Activated CD4-positive, alpha-beta T cell treated with anti-CD3 and anti-CD28 coated beads, Interleukin-10, Interleukin-2, amounts not matched to agents 100 ng/mL and 50 ng/mL, durations not matched to agents 16 hours and 8 hours (primary cell): ENCODE results near the gene FNBP1.
A peak's percentile ranks its signal among the peaks of the same experiment; 100 is the strongest.

Experiments used
- DNase-seq: peaks from one replicate; pipeline ENCODE4 v3.0.0-alpha.2; 2020

The FNBP1 gene

DNA sequence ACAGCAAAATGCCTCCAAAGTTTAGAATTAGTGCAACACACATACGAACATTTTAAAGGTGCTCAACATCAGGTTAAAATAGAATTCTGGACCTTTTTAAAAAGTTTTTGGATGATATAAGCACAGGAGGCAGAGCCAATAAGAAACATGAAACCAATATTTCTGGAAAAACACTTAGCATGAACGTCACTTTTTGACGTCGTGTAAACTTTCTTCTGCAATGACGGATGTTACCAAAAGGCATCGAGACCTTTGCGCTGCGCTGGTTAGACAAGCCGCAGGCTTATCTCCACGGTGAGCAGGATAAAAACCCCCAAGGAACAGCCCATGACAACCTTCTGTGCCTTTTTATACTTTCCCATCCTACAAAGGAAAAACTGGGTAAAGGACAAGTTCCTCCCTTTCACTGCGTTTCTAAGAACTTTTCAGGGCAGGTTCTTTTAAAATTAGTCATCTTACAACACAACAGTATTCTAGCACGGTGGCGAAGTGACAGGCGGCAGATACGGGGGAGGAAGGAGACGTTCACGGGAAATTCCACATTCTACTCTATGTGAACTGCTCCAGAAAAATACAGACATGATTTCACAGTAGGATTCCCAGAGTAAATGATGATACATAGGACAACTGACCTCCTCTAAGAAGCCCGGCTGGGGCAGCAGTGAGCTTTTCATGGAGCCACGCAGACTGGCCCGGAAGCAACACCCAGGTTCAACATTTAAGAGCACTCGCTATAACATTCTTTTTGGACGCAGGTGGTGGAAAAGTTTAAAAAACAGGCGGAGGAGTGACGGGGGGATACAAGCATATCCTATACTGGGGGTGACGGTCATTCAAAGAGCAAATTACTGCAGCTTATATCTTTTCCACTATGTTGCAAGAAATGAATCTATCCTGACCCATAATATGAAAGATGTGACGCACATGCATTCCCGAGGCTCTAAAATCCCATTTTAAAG, 155.4 kb downstream of the FNBP1 start:
- peak; percentile 84 for DNase-seq

DNA sequence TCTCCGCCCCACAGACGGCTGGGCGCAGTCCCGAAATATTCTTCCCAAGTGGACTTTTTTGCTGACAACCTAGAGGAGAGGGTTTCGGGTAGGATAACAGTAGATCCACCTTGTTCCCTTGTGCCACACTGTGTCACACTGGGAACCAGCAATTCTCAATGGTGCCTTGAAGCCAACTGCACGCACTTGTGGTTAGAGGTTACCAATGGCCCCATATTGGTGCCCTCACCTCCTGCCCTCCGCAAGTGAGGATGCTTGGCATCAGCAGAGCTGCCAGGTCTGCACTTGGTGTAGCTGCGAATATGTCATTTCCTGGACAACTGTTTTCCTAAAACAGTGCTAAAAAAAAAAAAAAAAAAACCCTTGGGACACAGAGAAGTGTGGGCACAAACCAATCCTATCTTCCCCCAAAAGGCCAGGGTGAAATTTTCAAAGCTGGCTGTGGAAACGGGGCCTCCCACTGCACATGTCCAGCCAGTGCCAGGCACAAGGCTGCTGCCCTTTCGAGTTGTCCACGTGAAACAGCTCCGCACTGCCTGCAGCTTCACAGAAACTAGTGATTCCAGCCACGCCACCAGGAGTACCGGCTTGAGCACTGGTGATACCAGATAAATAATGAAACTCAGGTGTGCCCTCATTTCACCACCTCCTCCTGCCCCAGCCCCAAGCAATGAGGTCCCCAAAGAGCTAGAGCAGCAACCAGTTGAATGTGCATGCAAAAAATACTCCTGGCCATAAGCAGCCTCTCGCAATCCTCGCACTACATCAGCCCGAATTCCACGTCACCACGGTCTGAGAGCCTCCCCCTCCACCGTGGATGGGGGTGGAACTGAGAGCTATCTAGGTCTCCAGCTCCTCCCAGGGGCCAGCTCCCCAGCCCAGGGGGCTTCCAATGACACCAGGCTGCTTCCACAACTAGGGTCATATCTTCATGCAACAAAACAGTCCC, 156.5 kb downstream of the FNBP1 start:
- DNase-seq = peak; percentile 82

DNA sequence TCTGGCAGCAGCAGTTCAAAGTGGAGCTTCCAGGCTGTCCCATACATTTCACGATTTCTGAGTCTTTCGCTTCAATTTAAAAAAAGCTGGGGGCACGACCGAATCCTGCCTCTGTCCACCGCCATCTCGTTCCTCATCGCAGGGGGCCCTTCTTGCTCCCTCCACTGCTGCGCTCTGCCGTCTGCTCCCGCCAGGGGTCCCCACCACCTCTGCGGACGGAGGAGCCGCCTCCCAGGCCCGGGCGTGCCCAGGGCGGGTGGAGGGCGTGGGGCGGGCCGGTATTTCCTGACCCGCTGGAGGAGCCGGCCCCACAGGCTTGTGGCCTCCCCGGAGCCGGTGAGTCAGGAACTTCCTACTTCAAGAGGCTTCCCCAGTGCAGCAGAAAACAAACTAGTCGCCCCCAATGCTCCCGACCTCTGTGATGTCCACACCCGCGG, 157.3 kb downstream of the FNBP1 start:
- DNase-seq = peak; percentile 97

DNA sequence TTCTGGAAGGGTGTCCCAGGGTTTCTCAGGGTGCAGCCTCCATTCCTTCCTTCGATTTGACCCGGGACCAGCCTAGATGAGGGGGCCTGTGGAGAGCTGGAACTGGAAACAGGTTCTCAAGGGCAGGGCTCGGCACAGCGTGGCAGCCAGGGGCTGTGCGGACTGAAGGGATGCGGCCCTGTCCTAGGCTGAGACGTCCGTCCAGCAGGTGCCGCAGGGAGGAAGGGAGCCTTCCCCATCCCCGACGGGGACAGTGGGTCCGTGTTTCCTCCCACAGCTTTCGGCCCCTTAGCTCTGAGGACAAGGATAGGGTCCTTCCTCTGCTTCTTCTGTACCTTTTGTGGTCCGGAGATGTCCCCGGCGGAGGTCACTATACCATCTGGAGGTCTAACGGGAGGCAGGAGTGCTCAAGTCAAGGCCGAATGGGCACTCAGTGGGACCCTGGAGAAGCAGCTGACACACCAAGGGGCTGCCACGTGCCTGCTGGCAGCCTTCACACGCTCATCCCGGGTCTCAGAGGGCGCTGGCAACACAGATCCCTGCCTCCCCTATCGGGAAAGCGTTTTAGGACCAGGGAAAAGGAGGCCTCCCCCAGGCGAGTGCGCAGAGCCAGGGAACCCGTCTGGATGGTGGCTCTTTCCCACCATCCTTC, 157.8 kb downstream of the FNBP1 start:
- DNase-seq = peak; percentile 59

DNA sequence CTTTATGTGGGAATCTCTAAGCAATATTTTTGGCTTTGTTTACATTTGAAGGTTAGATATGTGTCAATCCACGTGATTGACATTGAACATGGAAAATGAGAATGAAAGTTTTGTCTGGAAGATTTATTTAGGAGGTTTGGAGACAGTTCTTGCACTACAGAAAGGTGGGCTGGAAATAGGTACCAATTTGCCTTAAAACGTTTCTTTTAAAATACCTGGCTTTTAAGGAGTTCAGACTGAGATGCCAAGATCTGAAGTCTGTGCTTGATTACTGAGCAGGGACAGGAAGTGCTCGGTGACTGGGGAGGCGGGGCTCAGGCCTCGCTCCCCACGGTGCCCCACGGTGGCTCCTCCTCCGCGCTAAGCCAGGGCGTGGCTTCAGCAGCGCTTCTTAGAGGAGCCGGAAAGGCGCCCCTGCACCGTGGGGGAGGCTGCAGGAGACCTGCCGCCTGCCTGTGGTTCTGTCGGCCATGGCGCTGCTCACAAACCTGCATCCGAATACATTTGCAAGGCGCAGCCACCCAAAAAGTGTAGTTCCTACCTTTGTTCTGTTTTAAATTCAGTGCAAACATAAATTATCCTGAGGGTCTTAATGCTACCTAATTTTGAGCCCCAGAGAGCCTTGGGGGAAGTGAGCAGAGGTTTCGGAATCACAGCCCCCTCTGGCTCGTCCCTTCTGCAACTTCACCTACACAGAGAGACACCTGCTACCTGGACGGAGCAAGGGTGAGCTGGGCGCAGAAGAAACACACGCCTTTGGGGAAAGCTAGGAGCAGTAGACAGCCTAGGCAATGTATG, 158.6 kb downstream of the FNBP1 start:
- peak; percentile 97 for DNase-seq

DNA sequence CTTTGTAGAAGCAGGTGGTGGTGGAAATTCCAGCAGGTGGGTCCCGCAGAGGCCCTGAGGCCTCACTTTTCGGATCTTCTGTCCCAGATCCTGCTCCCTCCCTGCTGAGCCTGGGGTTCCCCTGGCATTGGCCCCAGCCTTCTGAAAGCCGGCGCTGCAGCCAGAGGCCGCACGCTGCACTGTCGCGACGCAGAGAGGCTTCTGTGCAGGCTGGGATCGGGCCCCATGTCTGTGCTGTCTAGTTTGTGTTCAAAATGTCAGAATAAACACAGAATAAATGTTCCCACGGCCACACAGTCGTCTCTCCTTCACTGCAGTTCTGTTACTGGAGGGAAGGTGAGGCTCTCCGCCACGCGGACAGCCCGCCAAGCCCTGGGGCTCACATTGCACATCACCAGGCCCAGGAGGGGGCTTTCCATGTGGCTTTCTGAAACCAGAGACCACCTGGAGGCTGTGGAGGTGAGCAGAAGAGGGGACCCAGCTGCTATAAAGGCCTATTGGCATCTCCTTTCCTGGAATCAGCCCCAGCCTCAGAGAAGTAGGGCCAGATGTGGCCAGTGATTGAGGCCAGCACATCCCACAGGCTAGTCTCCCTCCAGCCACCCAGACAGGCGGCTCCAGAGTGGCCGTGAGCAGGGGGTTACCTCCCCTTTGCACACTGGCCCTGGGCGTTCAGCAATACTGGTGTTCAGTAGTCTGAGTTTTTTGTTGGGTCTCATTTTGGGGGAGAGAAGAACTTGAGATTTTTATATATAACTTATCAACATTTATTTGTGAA, 161.3 kb downstream of the FNBP1 start:
- no peak for DNase-seq

DNA sequence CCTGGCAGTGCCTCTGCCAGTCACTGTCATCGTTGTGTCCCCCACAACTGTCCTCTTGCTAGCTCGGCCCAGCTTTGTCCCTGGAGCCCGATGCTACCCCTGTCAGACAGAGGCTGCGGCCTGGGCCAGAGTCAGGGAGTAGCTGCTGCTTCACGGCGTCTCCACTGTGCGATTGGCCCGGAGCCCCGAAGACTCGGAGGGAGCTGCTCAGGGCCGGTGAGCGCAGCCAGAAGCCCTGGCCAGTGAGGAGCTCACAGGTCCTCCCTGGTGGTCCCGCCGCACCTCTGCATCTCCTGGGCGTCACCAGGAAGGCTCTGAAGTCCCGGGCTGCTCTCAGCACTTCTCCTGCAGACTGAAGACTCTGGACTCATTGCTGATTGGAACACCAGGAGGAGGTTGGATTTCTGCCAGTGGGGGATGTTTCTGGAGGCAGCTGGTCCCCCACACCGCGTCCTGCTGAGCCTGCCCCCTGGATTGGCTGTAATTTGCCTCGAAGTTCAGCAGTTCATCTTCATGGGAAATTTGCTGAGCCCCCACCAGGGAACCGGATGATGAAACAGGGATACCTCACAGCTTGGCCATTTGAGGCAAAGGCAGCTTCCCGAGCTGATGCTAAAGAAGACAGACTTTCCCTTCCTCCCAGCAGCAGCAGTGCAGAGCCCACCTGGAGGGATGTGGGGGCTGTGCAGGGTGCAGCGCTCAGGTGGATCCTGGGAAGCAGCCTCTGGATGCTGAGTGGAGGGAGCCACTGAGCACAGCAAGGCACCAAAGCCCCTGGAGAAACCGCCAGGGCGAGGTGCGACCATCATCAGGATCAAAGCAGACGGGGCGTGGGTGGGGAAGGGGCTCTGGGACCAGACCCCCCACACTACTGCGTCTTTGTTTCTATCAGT, 162.1 kb downstream of the FNBP1 start:
- no peak for DNase-seq

DNA sequence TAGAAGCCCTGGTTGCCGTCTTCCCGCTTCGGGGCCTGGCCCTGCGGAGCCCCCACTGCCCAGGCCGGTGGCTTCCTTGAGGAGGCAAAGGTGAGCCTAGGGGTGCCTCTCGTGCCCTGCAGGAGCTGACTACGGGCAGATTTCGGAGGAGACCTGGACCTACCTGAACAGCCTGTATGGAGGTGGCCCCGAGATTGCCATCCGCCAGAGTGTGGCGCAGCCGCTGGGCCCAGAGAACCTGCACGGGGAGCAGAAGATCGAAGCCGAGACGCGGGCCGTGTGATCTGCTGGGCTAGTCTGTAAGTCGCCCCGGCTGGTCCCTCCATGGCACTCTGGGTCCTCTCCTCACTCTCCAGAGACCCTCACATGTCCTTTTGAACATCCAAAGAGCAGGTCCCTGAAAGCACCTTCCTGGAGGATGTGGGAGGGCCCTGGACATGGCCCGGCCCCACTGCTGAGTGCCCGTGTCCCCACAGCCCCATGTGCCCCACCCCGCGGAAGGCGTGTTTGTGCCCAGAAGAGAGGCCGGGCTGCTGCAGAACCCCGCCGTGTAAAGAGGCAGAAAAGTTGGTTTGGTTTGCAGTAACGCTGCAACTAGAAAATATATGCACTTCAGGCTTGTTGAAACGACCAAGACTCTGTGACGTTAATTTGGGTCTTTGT, 162.9 kb downstream of the FNBP1 start:
- no peak for DNase-seq

DNA sequence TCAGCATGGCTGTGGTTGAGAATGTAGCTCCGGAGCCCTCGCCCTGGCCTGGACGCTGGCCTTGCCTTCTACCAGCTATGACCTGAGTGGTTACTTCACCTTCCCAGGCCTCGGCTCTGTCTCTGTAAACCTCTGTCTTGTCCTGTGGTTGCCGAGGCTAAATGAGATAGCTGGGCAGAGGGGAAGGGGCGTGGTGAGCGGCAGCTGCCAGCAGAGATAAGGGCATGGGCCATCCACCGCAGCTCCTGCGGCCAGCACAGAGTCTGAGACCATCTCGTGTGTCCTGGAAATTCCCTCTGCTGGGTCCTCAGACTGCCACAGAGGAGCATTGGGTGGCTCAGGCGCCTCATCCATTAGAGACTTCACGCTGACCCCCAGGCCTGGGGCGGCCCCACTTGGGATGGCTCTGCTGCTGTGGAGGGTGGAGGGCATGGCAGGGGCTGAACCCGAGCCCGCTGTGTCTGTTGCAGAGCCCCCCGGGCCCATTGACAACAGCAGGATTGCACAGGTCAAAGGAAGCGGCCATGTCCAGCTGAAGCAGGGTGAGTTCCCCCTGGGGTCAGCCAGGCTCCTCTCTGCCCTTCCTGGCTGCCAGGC, 163.8 kb downstream of the FNBP1 start:
- no peak for DNase-seq

DNA sequence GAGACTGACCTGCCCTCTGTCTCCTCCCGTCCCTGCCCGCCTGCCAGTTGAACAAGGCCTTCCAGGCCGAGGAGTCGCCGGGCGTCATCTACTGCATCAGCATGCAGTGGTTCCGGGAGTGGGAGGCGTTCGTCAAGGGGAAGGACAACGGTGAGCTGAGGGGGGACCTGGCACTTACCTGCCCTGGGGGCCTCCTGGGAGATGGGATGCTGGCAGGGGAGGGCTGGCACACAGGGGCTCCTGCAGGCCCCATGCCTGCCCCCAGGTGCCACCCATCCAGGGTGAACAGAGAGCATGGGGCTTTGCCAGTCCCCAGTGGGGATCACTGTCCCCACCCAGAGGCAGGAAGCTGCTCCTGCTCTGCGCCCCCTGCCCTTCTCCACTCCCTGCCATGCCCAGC, 164.7 kb downstream of the FNBP1 start:
- DNase-seq = no peak

DNA sequence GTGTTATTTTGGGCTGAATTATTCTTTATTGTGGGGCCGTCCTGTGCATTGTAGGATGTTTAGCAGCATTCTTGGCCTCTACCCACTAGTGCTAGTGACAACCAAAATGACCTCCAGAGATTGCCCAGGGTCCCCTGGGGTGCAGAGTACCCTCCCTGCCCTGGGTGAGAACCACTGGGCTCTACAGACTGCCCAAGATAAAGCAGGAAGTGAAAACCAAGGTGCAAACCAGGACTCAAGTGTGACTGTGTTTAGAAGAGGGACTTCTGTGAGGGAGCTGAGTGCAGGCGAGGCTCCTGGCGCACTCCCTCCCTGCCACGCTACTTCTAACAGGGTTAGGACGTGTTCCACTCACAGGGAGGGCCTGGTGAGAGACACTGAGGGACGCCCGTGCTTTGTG, 166.2 kb downstream of the FNBP1 start:
- no peak for DNase-seq

DNA sequence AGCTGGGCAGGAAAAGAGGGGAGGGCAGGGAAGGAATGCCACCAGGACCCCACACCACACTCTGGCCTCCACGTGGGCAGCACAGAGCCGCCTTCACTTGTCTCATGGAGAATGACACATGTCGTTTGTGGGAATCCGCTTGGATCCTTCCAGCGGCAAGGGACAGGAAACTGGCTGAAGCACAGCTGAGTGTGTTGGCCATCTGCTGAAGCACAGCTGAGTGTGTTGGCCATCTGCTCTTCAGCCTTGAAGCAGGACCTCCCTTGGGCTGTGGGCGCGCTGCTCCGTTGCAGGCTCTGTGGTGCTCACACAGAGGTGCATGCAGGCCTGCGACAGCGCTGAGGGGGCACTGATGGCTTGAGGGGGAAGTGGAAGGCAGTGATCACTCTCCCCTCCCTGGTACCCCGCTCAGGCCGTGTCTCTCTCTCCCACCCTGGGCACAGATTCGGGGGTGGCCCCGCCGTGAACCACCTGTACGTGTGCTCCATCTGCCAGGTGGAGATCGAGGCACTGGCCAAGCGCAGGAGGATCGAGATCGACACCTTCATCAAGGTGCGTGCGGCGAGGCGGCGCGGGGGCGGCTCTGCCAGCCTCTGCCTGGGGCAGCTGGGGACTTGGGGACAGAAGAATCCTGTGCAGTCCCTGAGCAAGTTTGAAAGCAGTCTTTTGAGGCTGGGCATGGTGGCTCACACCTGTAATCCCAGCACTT, 167.1 kb downstream of the FNBP1 start:
- no peak for DNase-seq

DNA sequence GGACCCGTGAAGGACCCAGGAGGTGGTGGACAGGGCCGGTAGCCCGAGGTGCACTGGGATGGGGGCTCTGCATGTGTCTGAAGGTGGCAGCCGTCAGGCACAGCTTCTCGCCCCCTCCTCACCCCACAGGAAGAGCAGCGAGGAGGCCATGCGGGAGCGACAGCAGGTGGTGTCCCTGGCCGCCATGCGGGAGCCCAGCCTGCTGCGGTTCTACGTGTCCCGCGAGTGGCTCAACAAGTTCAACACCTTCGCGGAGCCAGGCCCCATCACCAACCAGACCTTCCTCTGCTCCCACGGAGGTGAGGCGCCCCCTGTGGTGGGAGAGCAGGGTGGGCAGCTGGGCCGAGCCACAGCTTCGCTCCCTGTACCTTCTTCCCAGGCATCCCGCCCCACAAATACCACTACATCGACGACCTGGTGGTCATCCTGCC, 167.8 kb downstream of the FNBP1 start:
- no peak for DNase-seq

DNA sequence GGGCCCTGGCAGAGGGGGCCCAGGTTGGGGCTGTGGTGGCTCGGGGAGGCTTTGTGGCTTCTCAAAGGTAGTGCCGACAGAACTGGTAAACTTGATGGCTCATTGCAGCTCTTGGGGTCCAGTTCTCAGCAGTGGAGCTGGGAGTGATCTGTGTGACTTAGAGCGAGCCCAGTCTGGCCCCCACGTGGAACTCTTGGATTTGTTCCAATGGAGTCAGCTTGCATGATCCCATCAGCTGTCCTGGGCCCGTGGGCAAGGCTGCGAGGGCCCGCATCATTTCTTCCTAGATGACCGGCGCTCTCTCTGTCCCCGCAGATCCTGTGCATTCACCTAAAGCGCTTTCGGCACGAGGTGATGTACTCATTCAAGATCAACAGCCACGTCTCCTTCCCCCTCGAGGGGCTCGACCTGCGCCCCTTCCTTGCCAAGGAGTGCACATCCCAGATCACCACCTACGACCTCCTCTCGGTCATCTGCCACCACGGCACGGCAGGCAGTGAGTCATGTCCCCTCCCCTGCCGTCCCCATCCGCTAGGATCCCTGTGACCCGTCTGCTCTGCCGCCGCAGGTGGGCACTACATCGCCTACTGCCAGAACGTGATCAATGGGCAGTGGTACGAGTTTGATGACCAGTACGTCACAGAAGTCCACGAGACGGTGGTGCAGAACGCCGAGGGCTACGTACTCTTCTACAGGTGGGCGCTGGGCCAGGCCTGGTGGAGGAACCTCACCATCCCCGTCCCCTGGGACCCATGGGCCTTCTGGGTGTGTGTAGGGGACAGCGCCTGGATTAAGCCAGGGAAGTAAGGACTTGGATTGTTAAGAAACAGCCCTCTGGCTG, 168.5 kb downstream of the FNBP1 start:
- no peak for DNase-seq

DNA sequence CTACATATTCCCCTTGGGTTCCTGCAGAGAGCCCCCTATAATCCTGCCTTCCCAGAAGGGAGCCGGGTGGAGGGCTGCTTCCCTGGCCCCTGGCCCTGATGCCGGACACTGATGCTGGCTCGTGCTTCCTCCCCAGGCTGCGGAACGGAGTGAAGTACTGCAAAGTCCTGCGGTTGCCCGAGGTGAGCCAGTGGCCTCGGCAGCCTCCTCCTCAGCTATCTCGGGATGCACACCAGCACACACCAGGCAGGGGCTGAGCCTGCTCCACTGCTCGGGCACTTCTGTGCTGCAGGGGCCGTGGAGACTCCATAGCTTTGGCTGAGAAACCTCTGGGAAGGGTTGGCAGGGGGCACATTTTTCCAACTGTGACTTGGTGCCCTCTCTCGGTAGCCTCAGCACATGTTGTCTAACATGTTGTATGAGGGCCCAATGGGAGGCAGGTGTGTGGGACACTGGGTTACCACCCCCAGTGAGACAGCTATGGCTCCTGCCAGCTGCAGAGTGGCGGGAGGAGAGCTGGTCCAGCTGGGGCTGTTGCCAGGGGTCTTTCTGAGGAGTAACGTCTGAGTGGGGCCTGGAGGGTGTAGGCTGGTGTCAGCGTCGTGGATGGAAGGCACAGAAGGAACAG, 169.3 kb downstream of the FNBP1 start:
- no peak for DNase-seq

DNA sequence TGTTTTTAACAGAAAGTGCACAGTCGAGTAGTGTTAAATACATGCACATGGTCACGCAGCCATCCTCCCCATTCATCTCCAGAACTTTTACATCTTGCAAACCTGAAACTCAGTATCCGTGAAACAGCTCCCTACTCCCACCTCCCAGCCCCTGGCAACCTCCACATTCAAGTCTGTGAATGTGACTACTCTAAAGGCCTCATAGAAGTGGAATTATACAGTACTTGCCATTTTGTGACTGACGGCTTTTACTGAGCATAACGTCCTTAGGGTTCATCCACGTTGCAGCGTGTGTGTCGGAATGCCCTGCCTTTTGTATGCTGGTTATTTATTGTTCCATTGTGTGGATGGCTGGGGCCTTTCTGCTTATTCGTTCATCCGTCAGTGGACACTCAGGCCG, 171.9 kb downstream of the FNBP1 start:
- DNase-seq = no peak
